Spleen (tissue), 7 donors: ENCODE measurements around the gene COX7A2L.

ENCODE experiments used
- CTCF ChIP-seq, 11 experiments: fragments of 200-600 bp in 7 of 11; fragments of 450-650 bp in 4 of 11; sonication (generic) in 4 of 11; IDR thresholded peaks in 8 of 11; conservative IDR thresholded peaks in 3 of 11; 1 replicate in 7 of 11; 2 replicates in 4 of 11; pipeline versions ENCODE4 v1.4.0 to v1.8.0; 2016 to 2021; ENCODE audit warnings: antibody characterized with exemption in 11 of 11, inconsistent platforms in 4 of 11, mild to moderate bottlenecking in 1 of 11
- POLR2AphosphoS5 ChIP-seq, 3 donors: sonication (generic); formaldehyde crosslinking; IDR thresholded peaks; one replicate each; pipeline ENCODE4 v1.5.1; 2017; ENCODE audit warnings: antibody characterized with exemption in 3 of 3
- donor health status: DM: no; HTN: no; CAD: no; lungs with moderate emphysema.
- donor health status: DM: no; HTN: no; CAD: no.
- donor health status: DM: no; HTN: no; CAD: no.

GRCh38 chr2:42367835-42368234 lies 6.8 kb upstream of the COX7A2L start:
- no peak for TF ChIP-seq POLR2AphosphoS5 (IDR thresholded peaks at IDR 0.05)
- no peak for TF ChIP-seq CTCF (IDR thresholded peaks at IDR 0.05 in 8 of 11, conservative IDR thresholded peaks at IDR 0.05 in 3 of 11)
